GM23248 (cell line): Measurements from ENCODE around the gene ONECUT1.

Source experiments
- EZH2 ChIP-seq: fragments of 200-600 bp; sonication (generic); IDR thresholded peaks from 2 replicates; pipeline ENCODE4 v1.6.1; 2018; ENCODE audit warnings: antibody characterized with exemption, mild to moderate bottlenecking; ENCODE audit not compliant: insufficient read depth, poor library complexity, severe bottlenecking
- EZH2phosphoT487 ChIP-seq: fragments of 200-600 bp; sonication (generic); IDR thresholded peaks from 2 replicates; pipeline ENCODE4 v1.6.1; 2018; ENCODE audit warnings: antibody characterized with exemption, moderate library complexity, mild to moderate bottlenecking, low read depth; ENCODE audit not compliant: insufficient read depth

GRCh38 chr15:52789008-52789600 is 1.0 kb downstream of the ONECUT1 start:
- TF ChIP-seq EZH2: no peak
- no peak for TF ChIP-seq EZH2phosphoT487
